Amniotic stem cell (primary cell): Measurements from ENCODE around the gene PRKCH.

ENCODE experiments used
- DNase-seq: peaks from one replicate; lab custom pipeline; 2025; lab: John Stamatoyannopoulos, UW

Gene PRKCH

DNA sequence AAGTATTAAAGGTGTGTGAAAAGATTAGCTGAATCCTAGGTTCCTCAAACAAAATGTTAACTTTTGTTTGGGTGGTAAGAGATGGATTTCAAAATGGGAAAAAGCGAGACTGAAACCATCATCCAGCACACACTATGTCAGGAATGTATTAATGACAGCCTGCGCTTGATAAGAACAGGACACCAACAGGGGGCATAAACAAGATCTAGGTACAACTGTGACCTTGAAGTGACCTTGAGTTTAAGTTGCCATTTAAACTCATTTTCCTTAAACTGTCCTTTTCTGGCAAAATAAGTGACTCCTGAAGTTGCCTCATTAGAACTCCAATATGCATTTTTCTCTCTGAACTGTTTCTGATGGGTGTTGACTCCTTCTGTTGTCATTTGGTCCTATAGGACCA, 17.1 kb downstream of the PRKCH start:
- DNase-seq, result no peak

DNA sequence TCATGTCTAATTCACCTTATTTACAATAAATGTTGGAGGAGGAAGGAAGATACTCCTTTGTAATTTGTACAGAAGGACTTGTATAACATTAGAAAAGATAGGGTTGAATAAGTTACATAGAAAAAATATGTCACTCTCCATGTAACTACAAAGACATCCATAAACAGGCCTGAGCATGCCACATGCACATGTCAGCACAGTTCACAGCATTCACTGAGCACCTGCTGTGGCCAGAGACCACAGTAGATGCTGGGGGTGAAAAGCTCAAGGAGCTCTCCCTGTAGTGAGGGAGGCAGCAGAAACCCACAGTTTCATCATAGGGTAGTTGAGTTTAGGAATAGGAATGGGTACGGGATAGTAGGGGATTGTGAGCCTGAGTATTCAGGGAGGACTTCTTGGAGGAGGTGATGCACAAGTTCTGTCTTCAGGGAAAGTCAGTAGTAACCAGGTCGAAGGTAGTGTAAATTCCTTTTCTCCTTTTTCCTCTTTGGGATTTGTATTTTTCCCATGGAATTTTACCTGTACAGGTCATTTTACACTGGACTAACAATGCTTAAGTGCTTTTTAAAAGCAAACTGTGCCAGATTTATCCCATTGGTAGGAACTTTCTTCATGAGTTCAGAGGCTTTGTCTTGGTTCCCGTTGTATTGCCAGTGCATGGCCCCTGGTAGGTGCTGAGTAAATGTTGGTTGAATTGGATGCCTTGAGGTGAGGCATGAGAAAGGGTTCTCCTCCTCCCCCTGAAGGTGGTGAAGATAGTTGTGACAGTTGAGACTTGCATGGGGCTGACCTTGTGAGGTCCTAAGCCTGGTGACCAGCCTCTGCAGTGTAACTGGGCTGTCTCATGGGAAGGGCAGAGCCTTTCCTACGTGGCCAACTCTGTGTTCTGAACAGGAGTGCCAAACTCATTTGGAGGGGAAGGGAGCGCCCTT, 20.2 kb downstream of the PRKCH start:
- no peak for DNase-seq

DNA sequence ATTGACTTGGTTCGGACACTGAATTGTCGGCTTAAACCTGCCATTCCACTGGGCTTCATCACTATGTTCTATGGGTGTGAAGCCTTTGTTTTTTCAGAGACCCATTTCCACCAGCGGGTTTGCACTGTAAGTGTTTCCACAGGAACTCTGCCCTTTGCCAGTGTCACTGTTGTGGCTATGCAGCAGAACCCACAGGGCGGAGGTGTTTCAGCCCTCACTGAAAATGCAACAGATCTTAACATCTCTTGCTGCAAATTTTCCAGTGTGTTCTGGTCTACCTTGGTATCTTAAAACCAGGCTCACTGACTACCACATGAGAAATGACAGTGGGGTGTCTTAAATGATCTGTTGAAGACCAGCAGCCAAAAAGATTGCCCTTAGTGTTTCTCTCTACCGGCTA, 21.1 kb downstream of the PRKCH start:
- DNase-seq, result no peak

DNA sequence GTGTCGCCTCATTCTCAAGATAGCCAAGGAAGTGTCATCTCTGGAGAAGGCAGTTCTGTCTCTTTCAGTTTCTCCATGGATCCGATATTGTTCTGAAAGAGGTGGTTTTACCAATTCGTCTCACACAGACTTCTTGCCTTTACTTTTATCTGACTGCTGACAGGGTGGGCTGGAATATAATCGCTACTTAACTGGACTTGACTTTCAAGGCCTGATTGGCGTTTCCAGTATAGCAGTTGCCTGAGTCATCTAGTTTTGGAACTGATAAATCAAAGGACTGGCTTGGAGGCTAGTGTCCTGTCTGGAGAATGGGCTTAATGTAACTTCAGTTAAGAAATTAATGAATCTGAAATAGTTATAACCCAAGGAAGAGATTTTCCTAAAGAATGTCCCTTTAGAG, 21.6 kb downstream of the PRKCH start:
- DNase-seq, result no peak

DNA sequence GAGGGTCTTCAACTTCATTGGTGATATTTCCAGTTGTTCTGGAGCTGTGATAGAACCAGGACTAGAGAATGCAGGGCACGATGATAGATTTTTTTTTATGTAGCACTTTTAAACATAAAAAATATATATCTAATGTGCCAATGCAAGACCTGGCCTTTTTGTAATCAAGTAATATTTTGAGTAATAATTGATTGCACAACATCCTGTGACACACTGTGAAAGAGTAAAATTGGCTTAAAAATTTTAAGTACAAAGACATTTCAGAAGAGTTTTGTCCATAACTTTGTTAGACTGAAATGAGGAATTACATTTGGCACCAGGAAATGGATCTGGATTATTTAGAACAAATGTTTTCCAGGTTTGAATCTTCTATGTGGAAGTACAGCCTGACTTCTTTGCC, 22.1 kb downstream of the PRKCH start:
- DNase-seq, result no peak

DNA sequence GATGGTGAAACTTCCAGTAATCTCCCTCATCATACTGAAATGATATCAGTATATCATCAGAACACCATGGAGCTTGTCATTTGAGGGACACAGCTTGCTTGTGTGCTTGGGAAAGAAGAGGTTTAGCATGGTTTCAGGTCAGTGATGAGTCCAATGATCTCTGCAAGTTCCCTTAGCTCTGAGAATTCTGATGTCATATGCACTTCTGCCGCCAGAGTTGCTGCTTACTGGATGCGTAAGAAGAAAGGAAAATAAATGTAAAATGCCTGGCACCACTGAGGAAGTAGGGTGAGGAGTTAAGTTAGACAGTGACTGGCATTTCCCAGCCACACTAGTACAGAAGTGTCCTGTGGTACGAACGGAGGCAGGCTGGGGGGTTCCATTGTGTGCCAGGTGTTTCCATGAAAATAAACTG, 22.6 kb downstream of the PRKCH start:
- DNase-seq, result no peak

DNA sequence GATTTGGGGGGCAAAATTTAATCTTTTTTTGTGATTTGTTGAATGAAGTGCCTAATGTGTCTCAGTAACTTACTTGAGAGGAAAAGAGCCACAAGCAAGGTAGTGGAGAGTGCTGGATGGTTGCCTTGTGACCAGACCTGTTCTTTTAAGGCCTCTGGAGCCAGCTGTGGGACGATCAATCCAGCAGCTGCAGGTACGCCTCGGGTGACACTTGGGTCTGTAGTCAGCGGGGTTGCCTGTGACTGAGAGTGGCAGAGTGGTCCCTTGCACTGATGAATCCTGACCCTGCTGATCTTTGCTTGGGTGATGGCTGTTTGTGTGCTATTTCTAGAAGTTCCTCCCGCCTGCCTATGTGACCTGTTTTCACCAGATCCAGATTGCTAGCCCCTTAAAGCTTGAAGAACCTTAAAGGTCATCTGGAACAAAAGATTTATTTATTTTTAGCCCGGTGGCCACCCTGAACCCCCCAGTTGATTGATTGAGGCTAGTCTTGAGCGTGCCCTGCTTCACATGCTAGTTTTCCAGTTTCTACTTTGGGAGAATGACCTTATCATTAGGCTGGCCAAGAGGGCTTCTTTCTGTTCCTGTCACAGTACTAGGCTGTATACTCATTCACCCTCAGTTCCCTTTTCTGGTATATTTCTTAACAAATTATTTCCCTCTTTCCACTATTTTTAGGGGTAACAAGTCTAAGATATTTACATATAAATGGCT, 23.2 kb downstream of the PRKCH start:
- no peak for DNase-seq

DNA sequence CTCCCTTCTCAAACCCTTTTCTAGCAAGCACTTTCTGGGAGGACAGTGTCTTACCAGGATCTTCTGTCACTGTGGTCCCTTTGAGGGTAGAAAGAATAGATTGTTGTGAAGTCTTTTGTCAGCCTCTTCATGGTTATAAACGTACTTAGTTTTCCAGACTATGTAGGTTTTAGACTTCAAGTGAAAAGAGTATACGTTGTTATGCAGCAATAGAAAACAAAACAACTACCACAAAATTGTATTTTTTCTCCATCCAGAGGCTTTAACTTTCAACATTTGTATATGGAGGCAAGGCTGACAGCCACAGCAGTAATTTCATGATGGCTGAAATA, 23.7 kb downstream of the PRKCH start:
- DNase-seq, result no peak

DNA sequence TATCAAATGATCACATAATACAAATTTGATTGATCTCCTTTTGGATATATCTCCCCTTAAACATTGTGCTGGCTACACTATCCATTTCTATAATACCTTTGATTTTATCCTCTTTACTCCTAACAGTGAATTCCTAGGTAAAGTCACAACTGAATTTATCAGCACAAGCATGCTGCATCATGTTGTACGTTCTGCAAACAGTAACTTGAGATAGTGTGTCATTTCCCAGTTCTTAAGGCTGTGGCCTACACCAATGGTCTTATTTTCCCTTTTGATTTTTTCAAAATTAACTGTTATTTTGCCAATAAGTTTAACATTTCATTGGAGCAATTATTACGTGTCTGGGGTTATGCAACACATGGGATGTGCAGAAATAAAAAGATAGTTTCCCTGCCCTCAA, 24.8 kb downstream of the PRKCH start:
- no peak for DNase-seq

DNA sequence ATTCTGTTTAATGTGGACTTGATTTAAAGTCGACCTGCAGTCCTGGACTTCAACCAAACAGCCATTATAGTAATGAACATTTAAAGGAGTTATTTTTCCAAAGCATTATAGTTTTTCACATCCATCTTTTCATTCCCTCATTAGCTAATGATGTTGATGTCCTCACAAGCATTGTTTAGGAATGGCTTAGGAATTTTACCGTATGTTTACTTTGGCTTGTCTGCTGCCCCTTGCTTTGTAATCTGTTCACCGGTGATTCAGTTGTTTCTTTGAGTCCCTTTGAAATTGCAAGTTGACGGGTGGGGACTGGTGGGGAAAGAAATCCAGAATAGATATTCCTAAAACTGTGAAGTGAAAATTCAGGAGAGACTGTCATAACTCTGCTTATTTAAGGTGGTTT, 25.4 kb downstream of the PRKCH start:
- DNase-seq, result no peak

DNA sequence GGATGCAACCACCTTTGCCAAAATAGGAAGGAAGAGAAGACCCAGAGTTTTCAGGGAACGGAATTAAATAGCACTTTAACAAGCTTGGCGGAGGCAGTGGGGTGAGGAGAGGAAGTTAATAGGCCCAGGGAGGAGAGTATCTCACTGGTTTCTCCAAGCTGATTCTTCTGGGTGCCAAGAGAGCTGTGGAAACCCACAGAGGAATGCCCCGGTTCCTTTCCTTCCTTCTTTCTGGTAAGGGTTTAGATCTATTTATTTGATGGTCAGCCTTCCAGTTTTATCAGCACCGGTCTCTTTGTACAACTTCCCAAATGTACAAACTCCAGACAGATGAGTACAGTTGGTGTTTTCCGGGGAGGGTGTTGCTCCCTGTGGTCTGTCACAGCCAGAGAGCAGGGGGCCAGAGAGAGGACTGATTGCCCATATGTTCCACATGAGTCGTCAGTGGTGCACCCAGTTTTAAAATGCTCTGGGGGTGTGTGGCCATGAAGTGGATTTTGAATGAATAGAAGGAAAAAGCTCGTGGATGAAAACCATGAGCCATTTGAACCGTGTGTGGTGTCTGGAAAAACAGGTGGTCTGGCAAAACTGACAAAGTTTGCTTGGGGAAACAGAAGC, 26.6 kb downstream of the PRKCH start:
- no peak for DNase-seq

DNA sequence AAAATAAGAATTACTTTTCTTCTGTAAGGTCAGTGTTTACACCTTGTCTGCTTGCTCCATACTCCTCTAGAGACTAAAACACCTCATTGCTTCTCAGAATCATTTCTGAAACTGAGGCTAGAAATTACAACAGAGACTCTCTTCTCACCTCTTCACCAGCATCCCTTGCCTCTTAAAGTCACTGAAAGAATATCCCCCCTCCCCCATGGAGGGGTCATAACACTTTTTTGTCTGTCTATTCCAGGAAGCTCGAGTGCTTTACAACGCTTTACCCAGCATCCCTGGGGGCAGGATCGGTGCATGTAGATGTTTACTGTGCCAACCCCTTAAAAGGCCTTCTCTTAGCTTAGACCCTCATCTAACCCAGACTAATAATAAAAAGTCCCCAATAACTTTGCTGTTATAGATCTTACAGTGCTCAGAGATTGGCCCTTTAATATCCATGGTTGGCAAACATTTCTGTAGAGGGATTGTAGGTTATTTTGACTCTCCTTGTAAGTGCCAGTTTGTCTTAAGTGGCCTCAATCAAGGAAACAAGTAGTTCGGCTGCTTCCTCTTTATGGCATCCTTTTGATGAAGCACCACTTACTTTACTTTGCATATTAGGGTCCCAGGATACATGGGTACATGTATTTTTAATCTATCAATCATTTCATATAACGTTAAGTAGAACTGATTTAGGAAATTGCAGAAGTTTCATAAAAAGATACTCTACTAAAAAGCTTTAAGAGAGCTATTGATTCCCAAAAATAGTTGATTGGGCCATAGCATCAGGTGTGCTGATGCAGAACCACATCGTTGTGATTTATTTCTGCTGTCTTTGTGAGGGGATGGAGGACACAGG, 29.3 kb downstream of the PRKCH start:
- no peak for DNase-seq

DNA sequence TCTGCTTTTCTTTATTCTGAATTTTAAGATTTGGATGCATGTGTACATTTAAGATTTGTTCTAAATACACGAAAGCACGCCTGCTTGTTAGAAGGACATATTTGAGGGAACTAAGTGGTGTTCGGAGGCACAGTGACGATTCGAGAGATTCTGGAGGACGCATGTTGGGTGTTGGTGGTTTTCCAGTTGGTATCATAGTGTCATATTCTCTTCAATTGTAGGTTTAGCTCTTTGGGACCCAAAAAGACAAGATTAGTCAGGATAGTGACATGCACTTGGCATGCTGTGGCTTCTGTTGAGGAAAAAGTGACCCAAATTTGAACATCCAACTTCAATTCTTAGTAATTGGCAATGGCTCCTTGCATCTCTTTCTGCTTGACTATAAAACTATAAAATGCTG, 30.1 kb downstream of the PRKCH start:
- no peak for DNase-seq

DNA sequence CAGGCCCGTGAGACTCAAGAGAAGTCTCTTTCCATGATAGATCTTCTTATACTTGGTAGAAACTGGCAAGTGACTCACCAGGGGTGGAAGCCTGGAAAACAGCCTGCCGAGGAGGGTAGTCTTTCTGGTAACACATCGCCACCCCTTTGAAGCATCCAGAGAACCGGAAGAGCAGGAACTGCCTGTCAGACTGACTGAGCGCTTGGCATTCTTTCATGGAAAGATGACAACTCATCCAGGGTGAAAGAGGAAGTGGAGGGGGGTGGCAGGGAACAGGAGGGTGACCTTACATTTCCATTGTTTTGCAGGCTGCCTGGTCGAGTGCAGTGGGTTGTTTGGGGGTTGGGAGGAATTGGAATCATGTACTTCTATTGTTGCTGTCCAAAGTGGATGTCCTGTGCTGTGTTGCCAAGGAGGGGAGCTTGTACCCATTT, 34.5 kb downstream of the PRKCH start:
- no peak for DNase-seq

DNA sequence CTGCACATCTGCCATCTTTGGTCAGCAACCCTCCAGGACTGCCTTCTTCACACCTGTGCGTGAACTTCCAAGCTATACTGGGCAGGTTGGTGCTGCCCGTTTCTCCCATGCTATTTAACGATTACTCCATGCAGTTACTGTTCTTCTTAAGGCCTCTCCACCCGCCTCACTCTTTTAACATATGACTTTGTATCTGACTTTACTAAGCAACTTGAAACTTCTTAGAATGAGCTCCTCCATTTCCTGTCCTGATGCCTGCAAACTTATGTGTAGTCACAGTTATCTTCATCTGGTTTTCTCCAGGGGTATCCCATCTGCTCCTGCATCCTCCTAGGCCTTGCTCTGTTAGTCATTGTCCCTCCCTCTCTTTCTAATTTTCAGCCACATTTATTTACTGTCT, 35.7 kb downstream of the PRKCH start:
- DNase-seq, result no peak

DNA sequence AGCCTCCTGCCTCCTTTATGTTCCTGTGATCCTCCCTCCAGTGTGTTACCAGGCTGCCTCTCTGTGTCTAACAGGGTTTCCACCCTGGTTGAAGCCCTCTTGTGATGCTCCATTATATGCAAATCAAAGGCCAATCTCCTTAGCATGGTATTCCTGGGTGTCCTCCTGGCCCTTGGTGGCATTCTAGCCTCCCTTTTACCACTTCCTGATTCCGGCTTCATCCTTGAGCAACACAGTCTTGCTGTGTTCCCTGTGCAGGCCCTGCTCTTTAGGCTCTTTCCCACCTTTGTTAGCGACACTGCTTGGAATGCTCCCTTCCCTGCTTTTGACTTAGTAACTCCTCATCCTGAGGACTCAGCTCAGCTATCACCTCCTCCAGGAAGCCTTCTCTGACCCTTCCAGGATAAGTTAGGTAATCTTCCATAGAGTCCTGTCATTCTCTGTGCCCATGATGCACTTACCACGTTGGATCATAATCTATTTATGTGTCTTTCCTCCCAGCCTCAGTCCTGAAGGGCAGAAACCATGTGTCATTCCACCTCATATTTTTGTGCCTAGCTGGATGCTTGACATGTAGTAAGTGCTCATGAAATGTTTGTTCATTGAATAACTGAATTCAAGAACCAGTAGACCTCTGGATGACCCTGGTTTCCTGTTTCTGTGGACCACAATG, 37.3 kb downstream of the PRKCH start:
- DNase-seq, result no peak

DNA sequence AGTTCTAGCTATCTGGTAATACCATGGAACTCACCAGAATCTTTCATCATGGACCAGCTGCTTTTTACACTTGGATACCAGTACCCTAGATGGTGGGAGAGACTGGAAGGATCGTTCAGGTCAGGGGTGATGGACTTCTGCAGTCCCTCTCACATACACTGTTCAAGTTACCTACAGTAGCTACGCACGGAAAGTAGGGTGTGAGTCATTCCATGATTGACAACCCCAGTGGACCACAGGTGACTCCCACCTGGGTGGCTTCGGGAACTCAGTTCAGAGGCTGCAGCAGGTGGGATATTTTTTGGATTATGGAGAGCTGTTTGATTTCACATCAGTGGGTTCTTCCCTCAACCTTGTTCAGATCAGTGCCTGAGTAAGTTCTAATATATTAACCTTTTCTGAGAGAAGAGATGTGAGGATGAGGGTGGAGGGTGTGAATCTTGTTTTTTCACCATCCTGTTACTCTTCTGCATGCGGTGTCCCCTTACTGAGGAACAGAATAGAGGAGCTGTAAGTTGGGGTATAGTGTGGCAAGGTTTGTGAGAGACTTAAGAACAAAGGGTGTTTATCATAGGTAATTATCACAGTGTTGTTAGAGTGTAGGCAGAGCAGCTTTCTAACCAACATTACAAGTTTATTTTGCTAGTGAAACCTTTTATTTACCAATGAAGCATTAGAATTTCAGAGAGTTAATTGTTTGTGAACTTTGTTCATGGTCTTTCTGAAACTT, 39.6 kb downstream of the PRKCH start:
- no peak for DNase-seq

DNA sequence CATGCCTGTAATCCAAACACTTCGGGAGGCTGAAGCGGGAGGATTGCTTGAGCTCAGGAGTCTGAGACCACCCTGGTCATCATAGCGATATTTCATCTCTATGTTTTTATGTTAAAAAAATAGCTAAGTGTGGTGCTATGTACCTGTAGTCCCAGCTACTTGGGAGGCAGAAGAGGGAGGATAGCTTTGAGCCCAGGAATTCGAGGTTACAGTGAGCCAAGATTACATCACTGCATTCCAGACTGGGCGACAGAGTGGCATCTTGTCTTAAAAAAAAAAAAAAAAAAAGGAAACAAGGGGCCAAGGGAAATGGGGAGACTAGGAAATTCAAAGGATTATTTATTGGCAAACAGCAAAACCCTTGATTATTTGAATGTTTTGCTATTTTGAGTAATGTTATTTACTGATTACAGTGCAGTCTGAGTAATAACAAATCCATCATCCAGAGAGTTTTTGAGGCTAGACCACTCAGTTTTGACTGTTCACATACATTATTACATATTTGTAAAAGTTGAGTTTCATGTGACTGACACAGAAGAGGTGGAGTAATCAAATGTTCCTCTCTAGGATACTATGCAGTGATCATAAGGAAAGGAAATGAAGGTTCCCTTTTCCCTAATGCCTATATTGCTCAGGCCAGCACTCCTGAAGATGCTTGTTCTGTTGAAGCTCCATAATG, 40.8 kb downstream of the PRKCH start:
- no peak for DNase-seq

DNA sequence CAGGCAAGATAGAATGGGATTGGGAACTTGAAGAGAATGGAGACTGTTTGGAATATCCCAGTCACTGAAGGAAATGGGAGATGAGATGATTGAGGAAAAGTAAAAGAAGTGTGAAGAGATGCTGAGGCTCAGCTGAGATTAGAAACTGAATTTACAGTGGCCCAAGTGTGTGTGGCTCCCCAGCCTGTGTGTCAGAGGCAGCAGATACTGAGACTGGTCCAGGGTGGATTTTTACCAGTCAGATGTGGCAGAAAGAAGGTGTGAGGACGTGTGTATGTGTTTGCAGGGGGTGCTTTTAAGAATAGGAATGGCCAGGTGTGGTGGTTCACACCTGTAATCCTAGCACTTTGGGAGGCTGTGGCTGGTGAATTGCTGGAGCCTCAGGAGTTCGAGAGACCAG, 42.9 kb downstream of the PRKCH start:
- DNase-seq, result no peak

DNA sequence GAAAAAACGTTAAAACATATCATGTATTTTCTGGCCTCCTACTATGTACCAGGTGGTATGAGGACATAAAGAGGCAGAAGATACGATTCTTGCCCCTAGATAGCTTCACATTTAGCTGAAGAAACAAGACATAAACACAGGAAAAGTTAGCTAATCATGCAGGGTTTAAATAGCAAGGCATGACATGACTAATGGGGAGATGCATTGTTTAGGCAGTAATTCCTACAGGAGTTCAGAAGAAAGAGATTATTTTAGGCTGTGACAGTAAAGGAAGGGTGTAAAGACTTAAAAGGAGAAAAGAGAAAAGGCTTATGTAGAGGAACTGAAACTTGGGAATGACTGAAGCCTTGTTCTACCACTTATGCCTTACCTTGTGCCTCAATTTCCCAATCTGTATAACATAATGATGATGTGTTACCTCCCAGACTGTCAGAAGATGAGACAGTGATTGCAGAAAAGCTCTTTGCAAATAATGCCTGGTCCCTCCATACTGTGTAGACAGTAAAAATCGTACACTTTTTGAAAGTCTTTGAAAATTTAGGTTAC, 44.4 kb downstream of the PRKCH start:
- DNase-seq, result no peak
